Measurements from ENCODE around the gene EHD4.

EHD4 gene

GRCh38 chr15:41936649-41937567 lies 35.4 kb downstream of the EHD4 start:
- no peak for DNase-seq (ENCODE audit: low read depth in 2 of 2)

GRCh38 chr15:41936155-41936554 lies 36.2 kb downstream of the EHD4 start:
- DNase-seq (ENCODE audit: low read depth in 2 of 2): no peak

- no peak for DNase-seq (ENCODE audit: low read depth in 2 of 2)
Measured at GRCh38 chr15:41935566-41936020, 36.8 kb downstream of the EHD4 start.

- no peak for DNase-seq (ENCODE audit: low read depth in 2 of 2)
Measured at GRCh38 chr15:41934843-41935242, 37.5 kb downstream of the EHD4 start.

- DNase-seq (ENCODE audit: low read depth in 2 of 2): no peak
Measured at GRCh38 chr15:41933771-41934170, 38.6 kb downstream of the EHD4 start.

- DNase-seq (ENCODE audit: low read depth in 2 of 2): no peak
Measured at GRCh38 chr15:41933326-41933725, 39.0 kb downstream of the EHD4 start.

GRCh38 chr15:41932511-41933289 lies 39.7 kb downstream of the EHD4 start:
- DNase-seq (ENCODE audit: low read depth in 2 of 2): no peak

- no peak for DNase-seq (ENCODE audit: low read depth in 2 of 2)
Measured at GRCh38 chr15:41932101-41932500, 40.3 kb downstream of the EHD4 start.

- no peak for DNase-seq (ENCODE audit: low read depth in 2 of 2)
Measured at GRCh38 chr15:41930867-41931222, 41.5 kb downstream of the EHD4 start.

- DNase-seq (ENCODE audit: low read depth in 2 of 2): peak; percentile 82 to 87
Measured at GRCh38 chr15:41930221-41930866, 42.0 kb downstream of the EHD4 start.

GRCh38 chr15:41928637-41929620 lies 43.4 kb downstream of the EHD4 start:
- no peak for DNase-seq (ENCODE audit: low read depth in 2 of 2)

GRCh38 chr15:41928100-41928499 lies 44.3 kb downstream of the EHD4 start:
- DNase-seq (ENCODE audit: low read depth in 2 of 2): no peak

- no peak for DNase-seq (ENCODE audit: low read depth in 2 of 2)
Measured at GRCh38 chr15:41927536-41927935, 44.8 kb downstream of the EHD4 start.

- no peak for DNase-seq (ENCODE audit: low read depth in 2 of 2)
Measured at GRCh38 chr15:41926185-41927056, 45.9 kb downstream of the EHD4 start.

GRCh38 chr15:41925086-41925608 lies 47.2 kb downstream of the EHD4 start:
- DNase-seq (ENCODE audit: low read depth in 2 of 2): no peak

- no peak for DNase-seq (ENCODE audit: low read depth in 2 of 2)
Measured at GRCh38 chr15:41923401-41923997, 48.9 kb downstream of the EHD4 start.

- DNase-seq (ENCODE audit: low read depth in 2 of 2): no peak
Measured at GRCh38 chr15:41922353-41922752, 50.0 kb downstream of the EHD4 start.

GRCh38 chr15:41921639-41922038 lies 50.7 kb downstream of the EHD4 start:
- no peak for DNase-seq (ENCODE audit: low read depth in 2 of 2)

- no peak for DNase-seq (ENCODE audit: low read depth in 2 of 2)
Measured at GRCh38 chr15:41921167-41921566, 51.2 kb downstream of the EHD4 start.
